Loucy (cell line): ENCODE measurements around the gene MED26.
"Not testable (repeated sequence)": the region's sequence is repeated elsewhere in the genome, so short reads cannot be mapped to it uniquely, and the experiment has no call there.

Source experiments
- H2AFZ ChIP-seq: fragments of 200-600 bp; sonication (generic); 2 replicates; pipeline ENCODE4 v1.6.0; 2016; ENCODE audit warnings: antibody characterized with exemption, mild to moderate bottlenecking, low read length, moderate library complexity
- H3F3A ChIP-seq: fragments of 200-600 bp; 2 replicates; pipeline ENCODE4 v1.6.0; 2016; ENCODE audit warnings: antibody characterized with exemption, low read depth, mild to moderate bottlenecking
- H3K27me3 ChIP-seq: fragments of 200-600 bp; sonication (generic); 2 replicates; pipeline ENCODE4 v1.6.1; 2014; ENCODE audit warnings: low read length, mild to moderate bottlenecking; ENCODE audit not compliant: insufficient read depth, poor library complexity, severe bottlenecking
- H3K36me3 ChIP-seq: fragments of 200-600 bp; sonication (generic); 2 replicates; pipeline ENCODE4 v1.6.1; 2016; ENCODE audit warnings: low read length; ENCODE audit not compliant: insufficient read depth
- H3K4me1 ChIP-seq: fragments of 200-600 bp; sonication (generic); 2 replicates; pipeline ENCODE4 v1.5.1; 2014; ENCODE audit warnings: low read length, mild to moderate bottlenecking; ENCODE audit not compliant: insufficient read depth, poor library complexity, severe bottlenecking
- H3K4me2 ChIP-seq: fragments of 200-600 bp; sonication (generic); 2 replicates; pipeline ENCODE4 v1.6.0; 2014; ENCODE audit warnings: antibody characterized with exemption, low read length, low read depth, mild to moderate bottlenecking; ENCODE audit not compliant: poor library complexity, severe bottlenecking
- H3K4me3 ChIP-seq: fragments of 200-600 bp; sonication (generic); 2 replicates; pipeline ENCODE4 v1.5.1; 2014; ENCODE audit warnings: low read length, mild to moderate bottlenecking, mixed read lengths; ENCODE audit not compliant: poor library complexity, severe bottlenecking
- H3K79me2 ChIP-seq: fragments of 200-600 bp; sonication (generic); 2 replicates; pipeline ENCODE4 v1.6.1; 2014; ENCODE audit warnings: low read length; ENCODE audit not compliant: insufficient read depth
- H3K9ac ChIP-seq: fragments of 200-600 bp; sonication (generic); 2 replicates; pipeline ENCODE4 v1.6.0; 2014; ENCODE audit warnings: mild to moderate bottlenecking, low read depth, low read length, moderate library complexity; ENCODE audit not compliant: poor library complexity, severe bottlenecking
- H3K9me2 ChIP-seq: fragments of 200-600 bp; sonication (generic); replicated peaks from 2 replicates; pipeline ENCODE4 v1.6.1; 2016; ENCODE audit warnings: low read depth, low read length, mixed read lengths
- H3K9me3 ChIP-seq: fragments of 200-600 bp; sonication (generic); 2 replicates; pipeline ENCODE4 v1.6.1; 2014; ENCODE audit warnings: mild to moderate bottlenecking, antibody characterized with exemption, low read length, low read depth; ENCODE audit not compliant: insufficient read depth
- H4K20me1 ChIP-seq: fragments of 200-600 bp; sonication (generic); 2 replicates; pipeline ENCODE4 v1.6.0; 2014; ENCODE audit warnings: antibody characterized with exemption, low read length, mild to moderate bottlenecking; ENCODE audit not compliant: insufficient read depth, poor library complexity, severe bottlenecking
- EZH2phosphoT487 ChIP-seq: fragments of 200-600 bp; IDR thresholded peaks from 2 replicates; pipeline ENCODE4 v1.6.1; 2018; ENCODE audit warnings: antibody characterized with exemption, mild to moderate bottlenecking, moderate library complexity, borderline replicate concordance
- TF ChIP-seq, protein P1 (sequence below): fragments of 200-600 bp; sonication (generic); conservative IDR thresholded peaks from 2 replicates; pipeline ENCODE4 v1.5.1; 2014; ENCODE audit warnings: mild to moderate bottlenecking, antibody characterized with exemption, low read length

Gene MED26

GRCh38 chr19:16562608-16563025 lies 65.4 kb downstream of the MED26 start:
- H3K79me2 ChIP-seq: peaks cover 14% of the 10 kb centered on the region; the same call in 1 of the 2 replicates

DNA sequence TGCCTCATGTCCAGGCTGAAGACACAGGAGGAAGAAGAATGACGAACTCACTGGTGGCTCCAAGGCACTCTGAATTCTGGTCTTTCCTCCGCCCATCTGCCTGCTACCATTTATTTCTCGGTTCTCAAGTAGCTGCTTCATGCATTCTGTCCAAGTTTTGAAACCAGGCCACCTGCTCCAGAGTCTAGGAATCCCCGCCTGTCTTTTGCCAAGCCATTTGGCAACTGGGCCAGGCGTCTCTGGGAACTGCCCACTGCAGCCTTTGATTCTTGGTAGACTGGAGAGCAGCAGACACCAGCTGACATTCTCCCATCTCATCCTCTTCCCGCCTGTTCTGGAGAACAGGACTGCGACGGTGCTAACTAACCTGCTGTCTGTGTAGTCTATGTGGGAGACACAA lies 66.6 kb downstream of the MED26 start:
- Histone ChIP-seq H3K27me3 (no peaks in the 10 kb centered on the region), H3K9me3 (no peaks in the 10 kb centered on the region), H3K79me2 (peaks cover 8% of the 10 kb centered on the region; the same call in 1 of the 2 replicates), H3K4me1 (peaks cover 17% of the 10 kb centered on the region), H3K4me3 (no peak overlapping the region), H3K36me3 (peaks cover 28% of the 10 kb centered on the region; the same call in 1 of the 2 replicates), H2AFZ (no peak overlapping the region), H3K9ac (no peak overlapping the region), H3K4me2 (no peak overlapping the region), H4K20me1 (no peaks in the 10 kb centered on the region), H3F3A (peaks cover 4% of the 10 kb centered on the region), H3K9me2 (no peaks in the 10 kb centered on the region)
- no peak for TF ChIP-seq EZH2phosphoT487
- TF ChIP-seq, protein P1, sequence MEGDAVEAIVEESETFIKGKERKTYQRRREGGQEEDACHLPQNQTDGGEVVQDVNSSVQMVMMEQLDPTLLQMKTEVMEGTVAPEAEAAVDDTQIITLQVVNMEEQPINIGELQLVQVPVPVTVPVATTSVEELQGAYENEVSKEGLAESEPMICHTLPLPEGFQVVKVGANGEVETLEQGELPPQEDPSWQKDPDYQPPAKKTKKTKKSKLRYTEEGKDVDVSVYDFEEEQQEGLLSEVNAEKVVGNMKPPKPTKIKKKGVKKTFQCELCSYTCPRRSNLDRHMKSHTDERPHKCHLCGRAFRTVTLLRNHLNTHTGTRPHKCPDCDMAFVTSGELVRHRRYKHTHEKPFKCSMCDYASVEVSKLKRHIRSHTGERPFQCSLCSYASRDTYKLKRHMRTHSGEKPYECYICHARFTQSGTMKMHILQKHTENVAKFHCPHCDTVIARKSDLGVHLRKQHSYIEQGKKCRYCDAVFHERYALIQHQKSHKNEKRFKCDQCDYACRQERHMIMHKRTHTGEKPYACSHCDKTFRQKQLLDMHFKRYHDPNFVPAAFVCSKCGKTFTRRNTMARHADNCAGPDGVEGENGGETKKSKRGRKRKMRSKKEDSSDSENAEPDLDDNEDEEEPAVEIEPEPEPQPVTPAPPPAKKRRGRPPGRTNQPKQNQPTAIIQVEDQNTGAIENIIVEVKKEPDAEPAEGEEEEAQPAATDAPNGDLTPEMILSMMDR: no peak

More at GRCh38 chr19:16562608-16563025, 65.4 kb downstream of the MED26 start:
- H3F3A ChIP-seq: peaks cover 16% of the 10 kb centered on the region
- peaks cover 25% of the 10 kb centered on the region for H3K4me1 ChIP-seq
- peaks cover 34% of the 10 kb centered on the region; the same call in 1 of the 2 replicates for H3K36me3 ChIP-seq
- H3K27me3 ChIP-seq: no peaks in the 10 kb centered on the region
- H3K9ac ChIP-seq: no peak overlapping the region
- no peak overlapping the region for H2AFZ ChIP-seq
- TF ChIP-seq EZH2phosphoT487: no peak
- no peak overlapping the region for H3K4me2 ChIP-seq
- no peak overlapping the region for H3K4me3 ChIP-seq
- no peaks in the 10 kb centered on the region for H3K9me2 ChIP-seq
- no peaks in the 10 kb centered on the region for H4K20me1 ChIP-seq
- no peaks in the 10 kb centered on the region for H3K9me3 ChIP-seq

DNA sequence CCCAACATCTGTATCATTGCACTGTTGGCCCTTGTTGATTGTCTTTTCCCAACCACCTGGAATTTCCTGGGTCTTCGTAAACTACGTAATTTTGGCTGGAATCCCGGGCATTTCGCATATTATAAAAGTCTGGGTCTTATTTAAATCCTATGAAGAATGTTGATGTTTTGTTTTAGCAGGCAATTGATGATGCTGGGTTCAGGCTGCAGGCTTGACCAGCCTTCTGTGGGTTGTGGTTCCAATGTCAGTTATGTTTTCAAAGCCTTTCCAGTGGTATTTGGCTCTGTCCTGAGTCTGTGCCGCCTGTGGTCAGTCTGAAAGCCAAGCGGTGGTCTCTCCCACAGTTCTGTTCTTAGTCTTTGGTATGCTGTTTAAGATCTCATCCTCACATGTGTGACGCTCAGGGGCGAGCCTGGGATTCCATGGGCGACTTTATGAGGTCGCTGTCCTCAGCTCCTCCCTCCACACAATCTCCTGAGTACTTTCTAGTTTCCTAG lies 68.2 kb downstream of the MED26 start:
- no peaks in the 10 kb centered on the region for H3K27me3 ChIP-seq
- no peaks in the 10 kb centered on the region for H3F3A ChIP-seq
- H3K9me2 ChIP-seq: no peaks in the 10 kb centered on the region
- peaks cover 30% of the 10 kb centered on the region; the same call in 1 of the 2 replicates for H3K36me3 ChIP-seq
- TF ChIP-seq, protein P1: no peak
- TF ChIP-seq EZH2phosphoT487: no peak
- no peaks in the 10 kb centered on the region for H3K9me3 ChIP-seq
- no peak overlapping the region for H3K4me3 ChIP-seq
- no peak overlapping the region for H3K4me2 ChIP-seq
- H3K9ac ChIP-seq: no peak overlapping the region
- H3K79me2 ChIP-seq: peaks cover 5% of the 10 kb centered on the region; the same call in 1 of the 2 replicates
- no peak overlapping the region for H2AFZ ChIP-seq
- H4K20me1 ChIP-seq: no peaks in the 10 kb centered on the region
- peaks cover 6% of the 10 kb centered on the region for H3K4me1 ChIP-seq

DNA sequence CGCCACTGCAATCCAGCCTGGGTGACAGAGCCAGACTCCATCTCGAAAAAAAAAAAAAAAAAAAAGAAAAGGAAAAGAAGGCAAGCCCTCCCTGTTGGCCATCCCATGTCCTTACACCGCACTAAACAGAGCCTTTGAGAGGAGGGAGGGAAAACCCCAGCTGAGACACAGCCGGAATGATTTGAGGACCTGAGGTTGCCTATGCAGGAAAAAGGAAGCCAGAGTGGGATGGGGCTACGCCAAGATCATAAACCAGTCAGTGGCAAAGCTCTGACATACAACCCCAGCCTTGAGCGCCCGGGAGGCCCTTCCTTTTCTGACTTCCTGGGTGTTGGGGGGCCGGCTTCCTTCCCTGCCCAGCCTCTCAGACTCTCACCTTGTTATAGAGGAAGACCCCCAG lies 73.2 kb downstream of the MED26 start:
- H3K9me2 ChIP-seq: no peaks in the 10 kb centered on the region
- no peaks in the 10 kb centered on the region for H3K27me3 ChIP-seq
- no peaks in the 10 kb centered on the region for H3F3A ChIP-seq
- no peak for TF ChIP-seq EZH2phosphoT487
- TF ChIP-seq, protein P1: no peak
- no peaks in the 10 kb centered on the region for H3K9me3 ChIP-seq
- H3K9ac ChIP-seq: no peak overlapping the region
- H2AFZ ChIP-seq: no peak overlapping the region
- no peaks in the 10 kb centered on the region for H4K20me1 ChIP-seq
- H3K36me3 ChIP-seq: peaks cover 27% of the 10 kb centered on the region; the same call in 1 of the 2 replicates
- H3K4me2 ChIP-seq: no peak overlapping the region
- no peaks in the 10 kb centered on the region for H3K79me2 ChIP-seq
- H3K4me3 ChIP-seq: no peak overlapping the region
- no peaks in the 10 kb centered on the region for H3K4me1 ChIP-seq

GRCh38 chr19:16551902-16552301 lies 76.1 kb downstream of the MED26 start:
- H3K36me3 ChIP-seq: peaks cover 22% of the 10 kb centered on the region; the same call in 1 of the 2 replicates
- H3K9me2 ChIP-seq, H2AFZ ChIP-seq, H3K4me2 ChIP-seq, H3F3A ChIP-seq, H3K9ac ChIP-seq, H3K4me3 ChIP-seq, H3K79me2 ChIP-seq, H3K9me3 ChIP-seq, H3K4me1 ChIP-seq, H4K20me1 ChIP-seq, H3K27me3 ChIP-seq: not testable (repeated sequence)
